Pancreas (tissue), 10 donors: Measurements from ENCODE around the gene TMEM192. TPM values are rescaled to one million over a fixed set of nuclear protein-coding genes. Genes with fewer than 3 reads are reported as not detected.
"Not testable (repeated sequence)": the region's sequence is repeated elsewhere in the genome, so short reads cannot be mapped to it uniquely, and the experiment has no call there.

Experiments used
- ATAC-seq, 4 donors: fragments of 200-7000 bp; cut with Tn5 transposase; one replicate each; pipeline versions ENCODE4 v1.8.0 to v1.9.1; 2020; ENCODE audit warnings: mild to moderate bottlenecking in 4 of 4, moderate library complexity in 4 of 4
- DNase-seq, 6 donors: peaks; one replicate each; pipeline ENCODE4 v3.0.0-alpha.2; 2020
- FAIRE-seq: peaks from 2 replicates; lab custom pipeline; 2012; peaks lifted over from hg19 to GRCh38; lab: Jason Lieb, UNC
- H3K27ac ChIP-seq, 4 donors: fragments of 200-600 bp; sonication (generic); 1 replicate in 3 of 4; 2 replicates in 1 of 4; pipeline versions ENCODE4 v1.5.0 to v1.8.0; 2020
- H3K27me3 ChIP-seq, 4 donors: fragments of 200-600 bp; one replicate each; pipeline ENCODE4 v1.8.0; 2021
- H3K36me3 ChIP-seq, 3 donors: fragments of 200-600 bp; sonication (generic) in 1 of 3; one replicate each; pipeline versions ENCODE4 v1.5.0 to v1.8.0; 2020 to 2021
- H3K4me1 ChIP-seq, 3 donors: fragments of 200-600 bp; one replicate each; pipeline ENCODE4 v1.8.0; 2021
- H3K4me3 ChIP-seq, 4 donors: fragments of 200-600 bp; sonication (generic) in 2 of 4; one replicate each; pipeline versions ENCODE4 v1.5.0 to v1.8.0; 2020 to 2021
- H3K9me3 ChIP-seq, 4 donors: fragments of 200-600 bp; one replicate each; pipeline ENCODE4 v1.8.0; 2021
- WGBS, 2 donors: extraction: QIAGEN DNeasy Blood & Tissue Kit; methylation state at CpG; one replicate each; pipeline ENCODE4 v1.1.7; 2013; 5-methylcytosine and 5-hydroxymethylcytosine counted together
- intact Hi-C, 3 donors: fragments of 100-400 bp; cut with DNase I; formaldehyde crosslinking; loops; one replicate each; pipeline versions ENCODE4 v1.11.1 to v1.14.2; 2022
- polyA plus RNA-seq, 2 donors: library from polyadenylated mRNA; stranded (reverse); fragments of 200-250 nt; gene quantifications; one replicate each; pipeline ENCODE4 v1.2.3, GENCODE V29; 2013
- total RNA-seq, 6 donors: library from RNA; stranded (reverse); fragmentation: NEBNext Ultra II Directional in 4 of 6; extraction: Animal tissue kit (Norgen Biotek cat#: 25700) in 4 of 6; gene quantifications; one replicate each; pipeline versions ENCODE4 v1.2.1 to v1.2.4, GENCODE V29; 2021 to 2023
- TF ChIP-seq, protein P1 (sequence below), 4 donors: fragments of 200-600 bp; sonication (generic) in 3 of 4; IDR thresholded peaks; one replicate each; pipeline versions ENCODE4 v1.5.0 to v1.8.0; 2021; ENCODE audit warnings: antibody characterized with exemption in 4 of 4
- donor health status: healthy with polysubstance abuse.
- donor health status: DM: no; HTN: no; CAD: no; lungs with moderate emphysema.
- donor health status: DM: no; HTN: no; CAD: no.
- donor health status: control.
- donor health status: control.
- donor health status: Bipolar disorder and iron deficiency.
- donor health status: DM: yes; HTN: yes; CAD: no.
- donor health status: DM: no; HTN: no; CAD: no.
- donor health status: DM: no; HTN: no; CAD: no.
- donor health status: DM: yes; HTN: yes; CAD: no.

Gene TMEM192
- total and polyA plus RNA-seq, 8 donors = 4.2 to 17.1 (median 13.2) TPM

DNA sequence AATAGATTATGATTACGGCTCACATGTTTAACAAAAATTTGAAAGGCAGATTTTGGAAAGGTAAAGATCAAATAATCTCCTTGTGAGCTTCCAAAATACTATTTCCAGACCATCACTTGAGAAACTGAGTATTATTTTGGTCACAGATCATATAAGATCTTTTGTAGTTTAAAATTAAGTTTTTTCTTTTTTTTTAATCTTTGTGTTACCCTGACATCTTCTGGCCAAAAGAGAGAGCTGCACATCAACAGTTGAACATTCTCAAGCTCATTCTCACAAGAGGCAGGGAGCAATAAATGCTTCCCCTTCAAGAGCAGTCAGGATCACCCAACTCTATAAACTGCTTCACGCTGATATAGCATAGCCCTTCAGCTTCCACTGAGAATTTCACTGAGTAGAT is 15.9 kb downstream of the TMEM192 start:
- intact Hi-C loops = no loop called here
- H3K4me1 ChIP-seq = no peaks in the 10 kb centered on the region
- H3K4me3 ChIP-seq = no peak overlapping the region
- no peaks in the 10 kb centered on the region for H3K9me3 ChIP-seq
- DNase-seq (no peak), FAIRE-seq (no peak), ATAC-seq (peak in 1 of 4 donors; percentile 48)
- H3K27me3 ChIP-seq = no peaks in the 10 kb centered on the region
- TF ChIP-seq, protein P1, sequence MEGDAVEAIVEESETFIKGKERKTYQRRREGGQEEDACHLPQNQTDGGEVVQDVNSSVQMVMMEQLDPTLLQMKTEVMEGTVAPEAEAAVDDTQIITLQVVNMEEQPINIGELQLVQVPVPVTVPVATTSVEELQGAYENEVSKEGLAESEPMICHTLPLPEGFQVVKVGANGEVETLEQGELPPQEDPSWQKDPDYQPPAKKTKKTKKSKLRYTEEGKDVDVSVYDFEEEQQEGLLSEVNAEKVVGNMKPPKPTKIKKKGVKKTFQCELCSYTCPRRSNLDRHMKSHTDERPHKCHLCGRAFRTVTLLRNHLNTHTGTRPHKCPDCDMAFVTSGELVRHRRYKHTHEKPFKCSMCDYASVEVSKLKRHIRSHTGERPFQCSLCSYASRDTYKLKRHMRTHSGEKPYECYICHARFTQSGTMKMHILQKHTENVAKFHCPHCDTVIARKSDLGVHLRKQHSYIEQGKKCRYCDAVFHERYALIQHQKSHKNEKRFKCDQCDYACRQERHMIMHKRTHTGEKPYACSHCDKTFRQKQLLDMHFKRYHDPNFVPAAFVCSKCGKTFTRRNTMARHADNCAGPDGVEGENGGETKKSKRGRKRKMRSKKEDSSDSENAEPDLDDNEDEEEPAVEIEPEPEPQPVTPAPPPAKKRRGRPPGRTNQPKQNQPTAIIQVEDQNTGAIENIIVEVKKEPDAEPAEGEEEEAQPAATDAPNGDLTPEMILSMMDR (IDR thresholded peaks at IDR 0.05) = peak in 1 of 4 donors; percentile 14
- H3K36me3 ChIP-seq = peaks cover 0 to 28% (median 11%) of the 10 kb centered on the region in 3 donors
- H3K27ac ChIP-seq = no peak overlapping the region
- 89 to 91% methylated on average over 2 of the region's 2 CpGs for WGBS, 2 donors

GRCh38 chr4:165095291-165095690 is 17.4 kb downstream of the TMEM192 start:
- 63 to 79% methylated on average over 1 of the region's 1 CpG for WGBS, 2 donors
- no peaks in the 10 kb centered on the region for H3K9me3 ChIP-seq
- no peak for FAIRE-seq
- TF ChIP-seq, protein P1 (IDR thresholded peaks at IDR 0.05) = no peak
- H3K27ac ChIP-seq = no peak overlapping the region
- no peak for DNase-seq
- intact Hi-C loops = no loop called here
- no peak overlapping the region for H3K4me3 ChIP-seq
- H3K27me3 ChIP-seq = no peaks in the 10 kb centered on the region
- H3K4me1 ChIP-seq = no peaks in the 10 kb centered on the region
- ATAC-seq = no peak
- H3K36me3 ChIP-seq = peaks cover 0 to 15% (median 8%) of the 10 kb centered on the region in 3 donors

DNA sequence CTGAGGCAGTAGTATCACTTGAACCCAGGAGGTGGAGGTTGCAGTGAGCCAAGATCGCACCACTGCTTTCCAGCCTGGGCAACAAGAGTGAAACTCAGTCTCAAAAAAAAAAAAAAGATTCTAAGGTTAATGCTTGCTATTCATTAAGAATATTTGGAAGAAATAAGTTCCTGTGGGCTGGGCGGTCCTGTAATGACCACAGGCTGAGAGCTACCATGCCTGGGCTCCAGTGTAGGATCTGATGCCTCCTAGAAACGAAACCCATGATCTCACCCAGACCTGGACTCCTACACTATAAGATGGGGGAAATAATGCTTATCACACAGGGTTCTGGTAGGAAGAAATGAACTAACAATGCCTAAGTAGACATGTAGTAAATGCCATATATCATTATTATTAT is 17.8 kb downstream of the TMEM192 start:
- TF ChIP-seq, protein P1 (IDR thresholded peaks at IDR 0.05) = no peak
- no peak overlapping the region for H3K27ac ChIP-seq
- ATAC-seq = no peak
- 98 to 99% methylated on average over 3 of the region's 3 CpGs for WGBS, 2 donors
- no peaks in the 10 kb centered on the region for H3K4me1 ChIP-seq
- FAIRE-seq = no peak
- no peaks in the 10 kb centered on the region for H3K27me3 ChIP-seq
- no peak for DNase-seq
- H3K9me3 ChIP-seq = no peaks in the 10 kb centered on the region
- H3K36me3 ChIP-seq = peaks cover 0 to 14% (median 7%) of the 10 kb centered on the region in 3 donors
- intact Hi-C loops = no loop called here
- H3K4me3 ChIP-seq = no peak overlapping the region

DNA sequence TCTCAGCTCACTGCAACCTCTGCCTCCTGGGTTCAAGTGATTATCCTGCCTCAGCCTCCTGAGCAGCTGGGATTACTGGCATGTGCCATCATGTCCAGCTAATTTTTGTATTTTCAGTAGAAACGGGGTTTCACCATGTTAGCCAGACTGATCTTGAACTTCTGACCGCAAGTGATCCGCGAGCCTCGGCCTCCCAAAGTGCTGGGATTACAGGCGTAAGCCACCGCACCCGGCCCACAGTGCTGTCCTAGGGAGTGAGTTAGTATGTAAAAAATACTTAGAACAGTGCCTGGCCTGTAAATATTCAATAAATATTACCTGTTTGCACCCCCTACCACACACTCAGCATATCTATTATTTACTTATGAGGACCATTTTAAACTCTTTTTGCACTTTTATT is 20.5 kb downstream of the TMEM192 start:
- H3K4me3 ChIP-seq, H3K27me3 ChIP-seq, H3K27ac ChIP-seq, intact Hi-C loops, H3K4me1 ChIP-seq, FAIRE-seq, H3K9me3 ChIP-seq, DNase-seq, ATAC-seq: not testable (repeated sequence)
- H3K36me3 ChIP-seq = peaks cover 0 to 20% (median 4%) of the 10 kb centered on the region in 3 donors
- WGBS, 2 donors = 96 to 98% methylated on average over 8 of the region's 8 CpGs

DNA sequence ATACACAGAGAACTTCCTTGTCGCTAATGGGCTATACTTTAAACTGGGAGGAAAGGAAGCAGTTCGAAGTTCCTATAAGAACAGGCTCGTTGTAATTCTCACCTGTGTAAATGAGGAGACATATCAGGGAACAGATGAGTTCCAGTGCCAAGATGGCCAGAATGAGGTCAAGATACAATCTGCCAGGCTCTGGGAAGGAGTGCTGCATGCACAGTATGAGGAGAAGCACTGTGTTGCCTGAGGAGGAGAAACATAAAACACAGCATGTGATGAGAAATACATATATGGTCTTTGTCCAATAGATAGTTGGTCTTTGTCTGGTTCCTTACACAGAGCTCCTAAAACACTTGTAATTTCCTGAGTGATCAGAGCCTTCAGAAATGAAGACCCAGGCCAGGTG is 24.3 kb downstream of the TMEM192 start:
- intact Hi-C loops = no loop called here
- H3K36me3 ChIP-seq = peaks cover 0 to 39% (median 4%) of the 10 kb centered on the region in 3 donors
- TF ChIP-seq, protein P1 (IDR thresholded peaks at IDR 0.05) = no peak
- H3K4me1 ChIP-seq = no peaks in the 10 kb centered on the region
- no peak overlapping the region for H3K4me3 ChIP-seq
- no peaks in the 10 kb centered on the region for H3K27me3 ChIP-seq
- no peaks in the 10 kb centered on the region for H3K9me3 ChIP-seq
- WGBS, 2 donors = 68 to 78% methylated on average over 3 of the region's 3 CpGs
- ATAC-seq = no peak
- no peak for FAIRE-seq
- no peak for DNase-seq
- no peak overlapping the region for H3K27ac ChIP-seq
